Endothelial cell of umbilical vein (primary cell): Measurements from ENCODE around the gene CHML. TPM values are rescaled to one million over a fixed set of nuclear protein-coding genes. Genes with fewer than 3 reads are reported as not detected.
"Not testable (repeated sequence)": the region's sequence is repeated elsewhere in the genome, so short reads cannot be mapped to it uniquely, and the experiment has no call there.

Experiments
- BruUV-seq: library from RNA; stranded (reverse); fragments of 400-500 nt; replicated peaks from 2 replicates; lab custom pipeline; 2021; lab: Mats Ljungman, UMichigan
- CTCF ChIA-PET: fragments of 300-600, 350-600 bp; sonication (Branson Sonifier 250); formaldehyde crosslinking; loops from one replicate; lab custom pipeline; 2021; ENCODE audit warnings: antibody characterized with exemption, inconsistent platforms; lab: Charles Lee
- POLR2A ChIA-PET: fragments of 300-600, 350-600 bp; sonication (Branson Sonifier 250); formaldehyde crosslinking; loops from one replicate; lab custom pipeline; 2021; ENCODE audit warnings: antibody characterized with exemption, inconsistent platforms; lab: Charles Lee
- DNase-seq: peaks from one replicate; pipeline ENCODE4 v3.0.0-alpha.2; 2011; ENCODE audit warnings: low read depth, low spot score
- FAIRE-seq: peaks from 2 replicates; lab custom pipeline; 2011; peaks lifted over from hg19 to GRCh38; lab: Jason Lieb, UNC
- H2AFZ ChIP-seq: 2 replicates; pipeline ENCODE4 v1.6.0; 2012; ENCODE audit warnings: low read depth, low read length, control low read depth, inconsistent platforms
- H3K27ac ChIP-seq: 2 replicates; pipeline ENCODE4 v1.5.1; 2011; ENCODE audit warnings: low read depth, mild to moderate bottlenecking, control low read depth, low read length, moderate library complexity; ENCODE audit not compliant: insufficient read depth
- H3K27me3 ChIP-seq, 2 experiments: 2 replicates each; pipeline versions ENCODE4 v1.6.0 to v1.6.1; 2011; ENCODE audit warnings: low read length in 2 of 2, mixed read lengths in 1 of 2; ENCODE audit not compliant: control insufficient read depth in 2 of 2, insufficient read depth in 2 of 2
- H3K36me3 ChIP-seq, 2 experiments: 2 replicates in 1 of 2; 3 replicates in 1 of 2; pipeline ENCODE4 v1.5.1; 2011; ENCODE audit warnings: low read length in 2 of 2, mild to moderate bottlenecking in 1 of 2, moderate library complexity in 1 of 2; ENCODE audit not compliant: control insufficient read depth in 2 of 2, insufficient read depth in 2 of 2; ENCODE audit errors: extremely low read depth in 1 of 2
- H3K4me1 ChIP-seq: 3 replicates; pipeline ENCODE4 v1.5.1; 2011; ENCODE audit warnings: mild to moderate bottlenecking, low read length; ENCODE audit not compliant: control insufficient read depth, insufficient read depth; ENCODE audit errors: extremely low read depth
- H3K4me2 ChIP-seq: 2 replicates; pipeline ENCODE4 v1.6.1; 2011; ENCODE audit warnings: low read length, control low read depth, mixed read lengths; ENCODE audit not compliant: insufficient read depth
- H3K4me3 ChIP-seq, 3 experiments: fragments of 200-600 bp in 1 of 3; sonication (generic), shearing (Covaris generic) in 1 of 3; replicated peaks in 1 of 3; 2 replicates each; pipeline ENCODE4 v1.5.1; 2011 to 2016; ENCODE audit warnings: control low read depth in 3 of 3, low read length in 3 of 3, mild to moderate bottlenecking in 2 of 3, inconsistent platforms in 1 of 3, low read depth in 1 of 3, moderate library complexity in 1 of 3; ENCODE audit not compliant: insufficient read depth in 1 of 3
- H3K79me2 ChIP-seq: 2 replicates; pipeline ENCODE4 v1.6.0; 2012; ENCODE audit warnings: low read length, inconsistent platforms; ENCODE audit not compliant: control insufficient read depth, insufficient read depth
- H3K9ac ChIP-seq: replicated peaks from 2 replicates; pipeline ENCODE3; 2011; ENCODE audit warnings: low read length, control low read depth; ENCODE audit not compliant: insufficient read depth; ENCODE audit errors: extremely low read depth
- H3K9me1 ChIP-seq: replicated peaks from 3 replicates; pipeline ENCODE4 v1.6.0; 2011; ENCODE audit warnings: mild to moderate bottlenecking, low read length; ENCODE audit not compliant: control insufficient read depth, insufficient read depth; ENCODE audit errors: extremely low read depth
- H3K9me3 ChIP-seq: replicated peaks from 2 replicates; pipeline ENCODE4 v1.5.1; 2012; ENCODE audit warnings: low read length, inconsistent platforms; ENCODE audit not compliant: control insufficient read depth, insufficient read depth
- H4K20me1 ChIP-seq: replicated peaks from 2 replicates; pipeline ENCODE3; 2011; ENCODE audit warnings: mild to moderate bottlenecking, low read length; ENCODE audit not compliant: control insufficient read depth, insufficient read depth; ENCODE audit errors: extremely low read depth
- EZH2 ChIP-seq: IDR thresholded peaks from 2 replicates; pipeline ENCODE4 v1.6.1; 2012; ENCODE audit warnings: borderline replicate concordance, low read depth, mild to moderate bottlenecking, moderate library complexity, low read length, inconsistent platforms; ENCODE audit not compliant: severe bottlenecking
- FOS ChIP-seq: IDR thresholded peaks from 2 replicates; pipeline ENCODE4 v1.6.1; 2011; ENCODE audit warnings: mild to moderate bottlenecking, low read length, moderate library complexity, borderline replicate concordance; ENCODE audit not compliant: insufficient read depth
- GATA2 ChIP-seq: IDR thresholded peaks from 2 replicates; pipeline ENCODE4 v1.7.0; 2011; ENCODE audit warnings: low read depth, mild to moderate bottlenecking, moderate library complexity, mixed read lengths, low read length; ENCODE audit not compliant: insufficient read length, insufficient read depth
- JUN ChIP-seq: IDR thresholded peaks from 2 replicates; pipeline ENCODE4 v1.6.1; 2011; ENCODE audit warnings: borderline replicate concordance, low read depth; ENCODE audit not compliant: insufficient read length, insufficient read depth
- MAX ChIP-seq: IDR thresholded peaks from 2 replicates; pipeline ENCODE4 v1.6.1; 2011; ENCODE audit not compliant: insufficient read depth, insufficient read length
- MYC ChIP-seq: IDR thresholded peaks from one replicate; pipeline ENCODE4 v1.6.1; 2011; ENCODE audit warnings: mild to moderate bottlenecking, low read depth, low read length
- POLR2A ChIP-seq: IDR thresholded peaks from 2 replicates; pipeline ENCODE4 v1.6.1; 2012; ENCODE audit warnings: low read depth, mild to moderate bottlenecking, control low read depth, low read length
- POLR2AphosphoS5 ChIP-seq: IDR thresholded peaks from 2 replicates; pipeline ENCODE4 v1.6.1; 2012; ENCODE audit warnings: low read depth, mild to moderate bottlenecking, control low read depth, low read length, moderate library complexity; ENCODE audit not compliant: insufficient read depth
- dilution Hi-C: fragments of 300-500 bp; cut with MboI; formaldehyde crosslinking; loops from one replicate; pipeline ENCODE4 v1.15.0; 2019; ENCODE audit warnings: low sequenced_read_pairs; ENCODE audit not compliant: extremely low pct_ligation_motif_present
- intact Hi-C: fragments of 100-400 bp; cut with micrococcal nuclease; formaldehyde crosslinking; loops from one replicate; pipeline ENCODE4 v1.10.0; 2022
- polyA plus RNA-seq, 4 experiments: library from polyadenylated mRNA; depleted of rRNA in 3 of 4; stranded (reverse) in 3 of 4; unstranded in 1 of 4; fragments of >200 nt; gene quantifications; 2 replicates each; pipeline versions ENCODE4 v1.2.1 to v1.2.3, GENCODE V29; 2011 to 2012; ENCODE audit warnings: missing spikeins in 1 of 4
- total RNA-seq: library from RNA; stranded (reverse); gene quantifications from 2 replicates; pipeline ENCODE4 v1.2.3, GENCODE V29; 2021
- TF ChIP-seq, protein P1 (sequence below), 2 donors: IDR thresholded peaks; 1 replicate in 1 of 2; 2 replicates in 1 of 2; pipeline ENCODE4 v1.5.1; 2011; ENCODE audit warnings: low read length in 2 of 2, mild to moderate bottlenecking in 2 of 2, moderate library complexity in 2 of 2, control low read depth in 1 of 2, inconsistent platforms in 1 of 2, low read depth in 1 of 2; ENCODE audit not compliant: insufficient read depth in 1 of 2; ENCODE audit errors: extremely low read depth in 1 of 2

CHML gene
- total and polyA plus RNA-seq, 2 donors (not counting 3 experiments of a cell fraction or from before 2014, with no cell fraction given), result 3.3 to 22.3 TPM

DNA sequence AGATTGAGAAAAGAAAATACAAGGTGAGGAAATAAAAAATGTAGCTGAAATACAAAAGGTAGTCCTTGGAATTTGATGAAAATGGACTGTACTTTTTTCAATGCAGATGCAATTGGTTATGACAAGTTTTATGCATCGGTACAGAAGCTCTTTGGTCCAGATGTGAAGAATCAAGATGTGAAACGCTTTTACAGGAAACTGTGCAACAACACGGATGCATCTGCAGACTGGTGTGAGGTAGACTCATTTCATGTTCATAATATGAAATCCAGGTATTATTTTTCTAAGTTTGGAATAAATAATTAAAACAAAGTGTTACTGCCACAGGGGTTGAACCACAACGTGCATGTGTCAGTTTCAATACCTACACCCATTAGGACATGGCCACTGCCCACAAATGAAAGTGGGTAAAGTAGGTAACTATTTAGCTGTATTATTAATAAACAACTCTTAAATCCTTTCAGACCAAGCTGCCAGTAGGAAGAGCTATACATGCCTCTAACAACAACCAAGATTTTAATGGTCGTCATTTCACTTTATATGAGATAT lies 20.3 kb upstream of the CHML start:
- Histone ChIP-seq H3K36me3 (no peaks in the 10 kb centered on the region), H3K27me3 (no peaks in the 10 kb centered on the region), H3K79me2 (no peaks in the 10 kb centered on the region), H3K9me3 (no peaks in the 10 kb centered on the region), H4K20me1 (no peaks in the 10 kb centered on the region), H3K4me2 (no peak overlapping the region), H3K4me1 (no peaks in the 10 kb centered on the region), H3K9me1 (no peaks in the 10 kb centered on the region), H3K9ac (no peak overlapping the region), H3K4me3 (no peak overlapping the region), H2AFZ (no peak overlapping the region), H3K27ac (no peak overlapping the region)
- POLR2A ChIA-PET, result no interaction called here
- TF ChIP-seq POLR2A (no peak), JUN (no peak), MAX (no peak), GATA2 (no peak), MYC (no peak), EZH2 (no peak), FOS (no peak), POLR2AphosphoS5 (no peak)
- TF ChIP-seq, protein P1, sequence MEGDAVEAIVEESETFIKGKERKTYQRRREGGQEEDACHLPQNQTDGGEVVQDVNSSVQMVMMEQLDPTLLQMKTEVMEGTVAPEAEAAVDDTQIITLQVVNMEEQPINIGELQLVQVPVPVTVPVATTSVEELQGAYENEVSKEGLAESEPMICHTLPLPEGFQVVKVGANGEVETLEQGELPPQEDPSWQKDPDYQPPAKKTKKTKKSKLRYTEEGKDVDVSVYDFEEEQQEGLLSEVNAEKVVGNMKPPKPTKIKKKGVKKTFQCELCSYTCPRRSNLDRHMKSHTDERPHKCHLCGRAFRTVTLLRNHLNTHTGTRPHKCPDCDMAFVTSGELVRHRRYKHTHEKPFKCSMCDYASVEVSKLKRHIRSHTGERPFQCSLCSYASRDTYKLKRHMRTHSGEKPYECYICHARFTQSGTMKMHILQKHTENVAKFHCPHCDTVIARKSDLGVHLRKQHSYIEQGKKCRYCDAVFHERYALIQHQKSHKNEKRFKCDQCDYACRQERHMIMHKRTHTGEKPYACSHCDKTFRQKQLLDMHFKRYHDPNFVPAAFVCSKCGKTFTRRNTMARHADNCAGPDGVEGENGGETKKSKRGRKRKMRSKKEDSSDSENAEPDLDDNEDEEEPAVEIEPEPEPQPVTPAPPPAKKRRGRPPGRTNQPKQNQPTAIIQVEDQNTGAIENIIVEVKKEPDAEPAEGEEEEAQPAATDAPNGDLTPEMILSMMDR (IDR thresholded peaks at IDR 0.05; ENCODE audit: extremely low read depth in 1 of 2, insufficient read depth in 1 of 2, low read depth in 1 of 2, low read length in 2 of 2), result no peak
- intact Hi-C loops, result no loop called here
- DNase-seq, result no peak
- dilution Hi-C loops, result no loop called here
- no peak for FAIRE-seq
- no TSS peak for BruUV-seq
- CTCF ChIA-PET, result interaction anchor here (0.6 kb wide), 1 partner anchor 329 kb away, joined by 3 read pairs; no protein-coding TSS in a partner anchor

GRCh38 chr1:241659016-241659415 lies 18.8 kb upstream of the CHML start:
- H3K4me3 ChIP-seq, H3K27me3 ChIP-seq, H4K20me1 ChIP-seq, H2AFZ ChIP-seq, FAIRE-seq, dilution Hi-C loops, DNase-seq, intact Hi-C loops, H3K4me1 ChIP-seq, H3K9me3 ChIP-seq, H3K79me2 ChIP-seq, BruUV-seq, H3K36me3 ChIP-seq, H3K9me1 ChIP-seq, H3K9ac ChIP-seq, CTCF ChIA-PET, H3K4me2 ChIP-seq, H3K27ac ChIP-seq, POLR2A ChIA-PET: not testable (repeated sequence)
